ENCODE data around the gene SEPTIN11. TPM values are rescaled to one million over a fixed set of nuclear protein-coding genes. Genes with fewer than 3 reads are reported as not detected.

SEPTIN11 gene
- total RNA-seq (2021) (121 and 125 TPM in 2 replicates), Bru-seq, nascent RNA (percentile 88 among the genes with signal in this experiment), BruChase-seq, experiment 1, labeled RNA remaining after a 2-hour chase (percentile 93 among the genes with signal in this experiment), BruChase-seq, experiment 2, labeled RNA remaining after a 6-hour chase (percentile 92 among the genes with signal in this experiment)
- long read RNA-seq, full-length matches to known transcripts: 128 of 179 reads
- long read RNA-seq, partial matches to known transcripts: 14 of 179 reads
- long read RNA-seq, other reads (novel, unspliced or antisense): 37 of 179 reads

GRCh38 chr4:76949276-76950051, at the start of gene SEPTIN11:
TSS of gene SEPTIN11 (plus strand) at chr4:76949752. CDS start at chr4:76949904, 152 bp downstream.
- peak; percentile 92 for DNase-seq (ENCODE audit: low spot score)
- H3K36me3 ChIP-seq (ENCODE audit: insufficient read depth, low read length, poor library complexity, severe bottlenecking): no peaks in the 10 kb centered on the region
- H3K4me3 ChIP-seq (ENCODE audit: low read depth, low read length, poor library complexity, severe bottlenecking): peak within 1 kb of the TSS; percentile 63
- ChIA-PET CTCF (no interaction called here), POLR2A (ENCODE audit: low non-redundant PET) (no interaction called here)
- BruUV-seq (replicated peaks): no TSS peak
- intact Hi-C loops (cut with micrococcal nuclease; ENCODE audit: unreplicated experiment): loop anchor here (2.0 to 10.0 kb wide), 5 partner anchors 35 to 437 kb away; no protein-coding TSS in a partner anchor
- no peak for TF ChIP-seq EZH2 (IDR thresholded peaks at IDR 0.05; ENCODE audit: borderline replicate concordance, low read depth, low read length, poor library complexity, severe bottlenecking)
- TF ChIP-seq, protein P1, sequence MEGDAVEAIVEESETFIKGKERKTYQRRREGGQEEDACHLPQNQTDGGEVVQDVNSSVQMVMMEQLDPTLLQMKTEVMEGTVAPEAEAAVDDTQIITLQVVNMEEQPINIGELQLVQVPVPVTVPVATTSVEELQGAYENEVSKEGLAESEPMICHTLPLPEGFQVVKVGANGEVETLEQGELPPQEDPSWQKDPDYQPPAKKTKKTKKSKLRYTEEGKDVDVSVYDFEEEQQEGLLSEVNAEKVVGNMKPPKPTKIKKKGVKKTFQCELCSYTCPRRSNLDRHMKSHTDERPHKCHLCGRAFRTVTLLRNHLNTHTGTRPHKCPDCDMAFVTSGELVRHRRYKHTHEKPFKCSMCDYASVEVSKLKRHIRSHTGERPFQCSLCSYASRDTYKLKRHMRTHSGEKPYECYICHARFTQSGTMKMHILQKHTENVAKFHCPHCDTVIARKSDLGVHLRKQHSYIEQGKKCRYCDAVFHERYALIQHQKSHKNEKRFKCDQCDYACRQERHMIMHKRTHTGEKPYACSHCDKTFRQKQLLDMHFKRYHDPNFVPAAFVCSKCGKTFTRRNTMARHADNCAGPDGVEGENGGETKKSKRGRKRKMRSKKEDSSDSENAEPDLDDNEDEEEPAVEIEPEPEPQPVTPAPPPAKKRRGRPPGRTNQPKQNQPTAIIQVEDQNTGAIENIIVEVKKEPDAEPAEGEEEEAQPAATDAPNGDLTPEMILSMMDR (conservative IDR thresholded peaks at IDR 0.05; ENCODE audit: low read depth, low read length): no peak
- H3K27me3 ChIP-seq (replicated peaks; ENCODE audit: insufficient read depth, low read depth, low read length, poor library complexity): no peaks in the 10 kb centered on the region
- no peaks in the 10 kb centered on the region for H3K9me3 ChIP-seq (ENCODE audit: low read depth, low read length, poor library complexity, severe bottlenecking)
- H3K4me1 ChIP-seq (ENCODE audit: insufficient read depth, low read length, poor library complexity, severe bottlenecking): peaks cover 26% of the 10 kb centered on the region
- H3K27ac ChIP-seq (ENCODE audit: low read depth, low read length, poor library complexity, severe bottlenecking): peak within 1 kb of the TSS; percentile 82

DNA sequence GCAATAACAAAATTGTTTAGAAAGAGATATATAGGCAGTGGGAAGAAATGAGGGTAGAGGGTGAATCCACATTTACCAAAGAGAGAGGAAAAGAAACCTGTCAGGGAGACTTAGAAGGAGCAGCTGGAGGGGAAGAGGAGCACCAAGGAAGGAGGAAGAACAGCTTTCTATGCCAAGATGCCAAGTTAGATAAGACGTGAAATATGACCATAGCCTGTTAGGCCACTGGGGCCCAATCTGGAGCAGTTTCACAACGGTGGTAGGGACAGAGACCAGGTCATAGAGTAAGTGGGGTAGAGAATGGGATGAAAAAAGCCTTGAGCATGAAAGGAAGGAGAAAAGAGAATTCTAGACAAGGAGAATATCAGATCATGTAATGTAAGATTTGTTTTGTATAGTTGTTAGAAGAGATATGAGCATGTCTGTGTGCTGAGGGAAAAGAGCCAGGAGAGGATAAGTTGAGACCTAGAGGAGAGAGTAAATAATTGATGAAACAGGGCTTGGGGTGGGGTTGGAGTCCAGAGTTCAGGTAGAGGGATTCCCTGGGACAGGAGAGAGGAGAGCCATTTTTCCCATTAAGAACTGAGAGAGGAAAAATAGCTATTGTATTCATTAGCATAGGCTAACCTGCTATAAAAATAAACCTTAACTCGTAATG, 47.2 kb upstream of the SEPTIN11 start:
- Histone ChIP-seq H3K4me1 (ENCODE audit: insufficient read depth, low read length, poor library complexity, severe bottlenecking) (no peaks in the 10 kb centered on the region), H3K27ac (ENCODE audit: low read depth, low read length, poor library complexity, severe bottlenecking) (no peak overlapping the region), H3K36me3 (ENCODE audit: insufficient read depth, low read length, poor library complexity, severe bottlenecking) (no peaks in the 10 kb centered on the region), H3K4me3 (ENCODE audit: low read depth, low read length, poor library complexity, severe bottlenecking) (no peak overlapping the region), H3K9me3 (ENCODE audit: low read depth, low read length, poor library complexity, severe bottlenecking) (no peaks in the 10 kb centered on the region), H3K27me3 (replicated peaks; ENCODE audit: insufficient read depth, low read depth, low read length, poor library complexity) (peaks cover 23% of the 10 kb centered on the region)
- intact Hi-C loops (cut with micrococcal nuclease; ENCODE audit: unreplicated experiment): no loop called here
- POLR2A ChIA-PET (ENCODE audit: low non-redundant PET): interaction anchor here (0.5 kb wide), 1 partner anchor 9 kb away, joined by 6 read pairs; no protein-coding TSS in a partner anchor
- no peak for TF ChIP-seq EZH2 (IDR thresholded peaks at IDR 0.05; ENCODE audit: borderline replicate concordance, low read depth, low read length, poor library complexity, severe bottlenecking)
- TF ChIP-seq, protein P1 (conservative IDR thresholded peaks at IDR 0.05; ENCODE audit: low read depth, low read length): no peak
- no TSS peak for BruUV-seq (replicated peaks)
- CTCF ChIA-PET: no interaction called here
- DNase-seq (ENCODE audit: low spot score): no peak

DNA sequence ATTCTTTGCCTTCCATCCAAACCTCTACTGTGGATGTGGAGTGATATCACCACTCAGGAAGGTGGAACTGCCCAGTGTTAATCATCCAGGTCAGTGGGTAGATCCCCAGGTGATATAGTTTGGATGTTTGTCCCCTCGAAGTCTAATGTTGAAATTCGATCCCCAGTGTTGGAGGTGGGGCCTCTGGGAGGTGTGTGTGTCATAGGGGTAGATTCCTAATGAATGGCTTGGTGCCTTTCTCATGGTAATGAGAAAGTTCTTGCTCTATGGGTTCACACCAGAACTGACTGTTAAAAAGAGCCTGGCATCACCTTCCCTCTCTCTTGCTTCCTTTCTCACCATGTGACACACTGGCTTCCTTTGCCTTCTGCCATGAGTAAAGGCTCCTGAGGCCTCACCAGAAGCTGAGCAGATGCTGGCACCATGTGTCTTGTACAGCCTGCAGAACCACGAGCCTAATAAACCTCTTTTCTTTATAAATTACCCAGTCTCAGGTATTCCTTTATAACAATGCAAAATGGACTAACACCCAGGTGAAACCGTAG, 44.8 kb upstream of the SEPTIN11 start:
- BruUV-seq (replicated peaks): no TSS peak
- DNase-seq (ENCODE audit: low spot score): no peak
- H3K27ac ChIP-seq (ENCODE audit: low read depth, low read length, poor library complexity, severe bottlenecking): no peak overlapping the region

More for the DNA sequence above, 44.8 kb upstream of the SEPTIN11 start:
- Histone ChIP-seq H3K9me3 (ENCODE audit: low read depth, low read length, poor library complexity, severe bottlenecking) (no peaks in the 10 kb centered on the region), H3K27me3 (replicated peaks; ENCODE audit: insufficient read depth, low read depth, low read length, poor library complexity) (peaks cover 4% of the 10 kb centered on the region), H3K4me3 (ENCODE audit: low read depth, low read length, poor library complexity, severe bottlenecking) (no peak overlapping the region), H3K36me3 (ENCODE audit: insufficient read depth, low read length, poor library complexity, severe bottlenecking) (no peaks in the 10 kb centered on the region), H3K4me1 (ENCODE audit: insufficient read depth, low read length, poor library complexity, severe bottlenecking) (no peaks in the 10 kb centered on the region)
- POLR2A ChIA-PET (ENCODE audit: low non-redundant PET): no interaction called here
- TF ChIP-seq, protein P1 (conservative IDR thresholded peaks at IDR 0.05; ENCODE audit: low read depth, low read length): no peak
- TF ChIP-seq EZH2 (IDR thresholded peaks at IDR 0.05; ENCODE audit: borderline replicate concordance, low read depth, low read length, poor library complexity, severe bottlenecking): no peak
- CTCF ChIA-PET: no interaction called here
- intact Hi-C loops (cut with micrococcal nuclease; ENCODE audit: unreplicated experiment): no loop called here
